Heart right ventricle (tissue), 16 donors: ENCODE measurements around the gene MTHFD1L. TPM values are rescaled to one million over a fixed set of nuclear protein-coding genes. Genes with fewer than 3 reads are reported as not detected.
"Not testable (repeated sequence)": the region's sequence is repeated elsewhere in the genome, so short reads cannot be mapped to it uniquely, and the experiment has no call there.

ENCODE experiments used
- ATAC-seq, 8 donors: fragments of 200-7000 bp; cut with Tn5 transposase; one replicate each; pipeline ENCODE4 v1.9.1; 2020; ENCODE audit warnings: mild to moderate bottlenecking in 8 of 8, moderate library complexity in 8 of 8, moderate number of reproducible peaks in 1 of 8
- DNase-seq, 2 donors: peaks; one replicate each; pipeline ENCODE4 v3.0.0-alpha.2; 2020
- H3K27ac ChIP-seq, 10 donors: fragments of 200-600 bp; sonication (generic) in 2 of 10; one replicate each; pipeline versions ENCODE4 v1.5.0 to v1.8.0; 2020 to 2022; ENCODE audit warnings: mild to moderate bottlenecking in 3 of 10
- H3K27me3 ChIP-seq, 7 donors: fragments of 200-600 bp; one replicate each; pipeline ENCODE4 v1.8.0; 2021 to 2022; ENCODE audit warnings: mild to moderate bottlenecking in 2 of 7
- H3K36me3 ChIP-seq, 9 donors: fragments of 200-600 bp; sonication (generic) in 1 of 9; one replicate each; pipeline versions ENCODE4 v1.5.0 to v1.8.0; 2020 to 2022; ENCODE audit warnings: mild to moderate bottlenecking in 2 of 9
- H3K4me1 ChIP-seq, 9 donors: fragments of 200-600 bp; sonication (generic) in 1 of 9; one replicate each; pipeline versions ENCODE4 v1.5.0 to v1.8.0; 2020 to 2022; ENCODE audit warnings: mild to moderate bottlenecking in 4 of 9
- H3K4me3 ChIP-seq, 10 donors: fragments of 200-600 bp; sonication (generic) in 2 of 10; one replicate each; pipeline versions ENCODE4 v1.5.0 to v1.8.0; 2020 to 2022; ENCODE audit warnings: mild to moderate bottlenecking in 7 of 10, moderate library complexity in 2 of 10
- H3K9me3 ChIP-seq, 11 donors: fragments of 200-600 bp in 10 of 11; sonication (generic) in 2 of 11; one replicate each; pipeline versions ENCODE4 v1.5.0 to v1.8.0; 2013 to 2022; ENCODE audit warnings: mild to moderate bottlenecking in 2 of 11, control low read depth in 1 of 11, moderate library complexity in 1 of 11
- WGBS, 2 donors: extraction: QIAGEN DNeasy Blood & Tissue Kit; methylation state at CpG; one replicate each; pipeline ENCODE4 v1.1.7; 2013; ENCODE audit warnings: inconsistent platforms in 1 of 2; 5-methylcytosine and 5-hydroxymethylcytosine counted together
- intact Hi-C, 10 donors: fragments of 100-400 bp; cut with DNase I; formaldehyde crosslinking; loops; one replicate each; pipeline versions ENCODE4 v1.11.1 to v1.14.2; 2022
- polyA plus RNA-seq, 2 donors: library from polyadenylated mRNA; stranded (reverse); fragments of 200-250 nt; gene quantifications; one replicate each; pipeline ENCODE4 v1.2.3, GENCODE V29; 2013
- total RNA-seq, 10 donors: library from RNA; stranded (reverse); fragmentation: NEBNext Ultra II Directional in 3 of 10; extraction: Animal tissue kit (Norgen Biotek cat#: 25700) in 3 of 10; gene quantifications; one replicate each; pipeline versions ENCODE4 v1.2.1 to v1.2.4, GENCODE V29; 2021 to 2023
- TF ChIP-seq, protein P1 (sequence below), 9 donors: fragments of 200-600 bp; sonication (generic) in 2 of 9; IDR thresholded peaks; one replicate each; pipeline versions ENCODE4 v1.5.0 to v1.8.0; 2021 to 2022; ENCODE audit warnings: antibody characterized with exemption in 9 of 9, mild to moderate bottlenecking in 5 of 9, moderate library complexity in 1 of 9
- donor health status: Arrhythmogenic right ventricular cardiomyopathy.
- donor health status: ischemic (EF 13 %, LVEDD 7.1; RV severe dilation, severe dysfunction).
- donor health status: healthy with polysubstance abuse.
- donor health status: DM: no; HTN: yes; CAD: no.
- donor health status: DM: no; HTN: no; CAD: no.
- donor health status: ischemic (EF 25% LVEDD 6.9; RV normal size, moderate dysfunction).
- donor health status: ischemic (EF 25% LVEDD 5.7; RV mildly dilated, moderate dysfunction).
- donor health status: healthy.
- donor health status: DM: yes; HTN: yes; CAD: no.
- donor health status: Ischemic cardiomyopathy.
- donor health status: ischemic (EF 35%, LVEDD 5.7; RV mildly dilated, moderate dysfunction).
- donor health status: nonischemic (EF 11% LVEDD 7.7; RV severe dilation, severe dysfunction).
- donor health status: DM: yes; HTN: yes; CAD: no.
- donor health status: PGD.
- donor health status: ischemic (EF 29% LVEDD 5.4; RV normal size, mild dysfunction).
- donor health status: nonischemic (EF 23%, LVEDD 6.1; RV moderate dilation, normal function).

MTHFD1L gene
- total and polyA plus RNA-seq, 12 donors: 1.2 to 10.8 (median 3.8) TPM

DNA sequence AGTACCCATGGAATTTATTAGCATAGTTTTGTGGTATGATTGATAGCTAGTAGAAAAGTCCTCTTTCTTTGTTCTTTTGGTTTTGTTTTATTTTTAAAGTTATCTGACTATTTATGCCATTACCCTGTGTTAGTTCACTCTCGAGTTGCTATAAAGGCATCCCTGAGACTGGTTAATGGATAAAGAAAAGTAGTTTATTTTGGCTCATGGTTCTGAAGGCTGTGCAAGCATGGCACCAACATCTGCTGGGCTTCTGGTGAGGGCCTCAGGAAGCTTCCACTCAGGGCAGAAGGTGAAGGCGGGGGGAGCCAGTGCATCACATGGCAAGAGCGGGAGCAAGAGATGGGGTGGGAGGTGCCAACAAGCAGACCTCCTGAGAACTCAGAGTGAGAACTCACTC, 166.5 kb downstream of the MTHFD1L start:
- Histone ChIP-seq H3K27ac (no peak overlapping the region), H3K4me1 (peaks cover 0 to 15% (median 7%) of the 10 kb centered on the region in 9 donors), H3K36me3 (peaks cover 0 to 8% (median 0%) of the 10 kb centered on the region in 9 donors), H3K4me3 (no peak overlapping the region), H3K27me3 (no peaks in the 10 kb centered on the region), H3K9me3 (no peaks in the 10 kb centered on the region)
- ATAC-seq: no peak
- 98% methylated on average over 3 of the region's 3 CpGs for WGBS, 2 donors
- intact Hi-C loops: no loop called here
- no peak for DNase-seq
- TF ChIP-seq, protein P1, sequence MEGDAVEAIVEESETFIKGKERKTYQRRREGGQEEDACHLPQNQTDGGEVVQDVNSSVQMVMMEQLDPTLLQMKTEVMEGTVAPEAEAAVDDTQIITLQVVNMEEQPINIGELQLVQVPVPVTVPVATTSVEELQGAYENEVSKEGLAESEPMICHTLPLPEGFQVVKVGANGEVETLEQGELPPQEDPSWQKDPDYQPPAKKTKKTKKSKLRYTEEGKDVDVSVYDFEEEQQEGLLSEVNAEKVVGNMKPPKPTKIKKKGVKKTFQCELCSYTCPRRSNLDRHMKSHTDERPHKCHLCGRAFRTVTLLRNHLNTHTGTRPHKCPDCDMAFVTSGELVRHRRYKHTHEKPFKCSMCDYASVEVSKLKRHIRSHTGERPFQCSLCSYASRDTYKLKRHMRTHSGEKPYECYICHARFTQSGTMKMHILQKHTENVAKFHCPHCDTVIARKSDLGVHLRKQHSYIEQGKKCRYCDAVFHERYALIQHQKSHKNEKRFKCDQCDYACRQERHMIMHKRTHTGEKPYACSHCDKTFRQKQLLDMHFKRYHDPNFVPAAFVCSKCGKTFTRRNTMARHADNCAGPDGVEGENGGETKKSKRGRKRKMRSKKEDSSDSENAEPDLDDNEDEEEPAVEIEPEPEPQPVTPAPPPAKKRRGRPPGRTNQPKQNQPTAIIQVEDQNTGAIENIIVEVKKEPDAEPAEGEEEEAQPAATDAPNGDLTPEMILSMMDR (IDR thresholded peaks at IDR 0.05): no peak

- Histone ChIP-seq H3K4me1 (peaks cover 0 to 18% (median 7%) of the 10 kb centered on the region in 9 donors), H3K27me3 (no peaks in the 10 kb centered on the region), H3K36me3 (peaks cover 0 to 12% (median 0%) of the 10 kb centered on the region in 9 donors), H3K27ac (peak overlapping the region in 1 of 10 donors; percentile 56), H3K9me3 (no peaks in the 10 kb centered on the region), H3K4me3 (no peak overlapping the region)
- 95% methylated on average over 10 of the region's 10 CpGs for WGBS, 2 donors
- intact Hi-C loops: loop anchor here in 1 of 10 donors (5.0 kb wide), 1 partner anchor 37 kb away; no protein-coding TSS in a partner anchor
- DNase-seq (no peak), ATAC-seq (no peak)
- TF ChIP-seq, protein P1 (IDR thresholded peaks at IDR 0.05): no peak
These were observed 169.6 kb downstream of the MTHFD1L start for GRCh38 chr6:151034825-151035781.

DNA sequence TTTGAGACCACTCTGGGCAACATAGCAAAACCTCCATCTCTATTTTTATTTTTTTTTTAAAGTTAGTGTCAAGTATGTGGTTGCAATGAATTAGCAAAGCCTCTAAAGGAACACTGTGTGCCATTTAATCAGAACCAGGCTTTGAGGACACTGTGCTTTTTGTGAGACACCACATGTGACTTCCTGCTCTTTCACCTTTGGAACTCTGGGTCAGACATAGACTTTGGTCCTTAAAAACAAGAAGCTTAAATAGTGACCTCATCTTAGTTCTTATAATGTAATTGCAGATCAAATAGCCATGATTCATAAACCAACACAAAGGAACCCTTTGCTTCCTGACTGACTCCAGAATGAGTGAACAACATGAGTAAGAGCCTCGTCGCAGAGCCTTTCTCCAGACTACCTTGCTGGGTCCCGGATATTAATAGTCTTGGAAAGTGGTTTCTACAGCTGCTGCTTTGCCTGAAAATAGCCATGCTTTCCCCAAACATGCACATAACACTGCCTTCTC, 170.8 kb downstream of the MTHFD1L start:
- 34 to 51% methylated on average over 3 of the region's 3 CpGs for WGBS, 2 donors
- H3K27me3 ChIP-seq: not testable (repeated sequence)

DNA sequence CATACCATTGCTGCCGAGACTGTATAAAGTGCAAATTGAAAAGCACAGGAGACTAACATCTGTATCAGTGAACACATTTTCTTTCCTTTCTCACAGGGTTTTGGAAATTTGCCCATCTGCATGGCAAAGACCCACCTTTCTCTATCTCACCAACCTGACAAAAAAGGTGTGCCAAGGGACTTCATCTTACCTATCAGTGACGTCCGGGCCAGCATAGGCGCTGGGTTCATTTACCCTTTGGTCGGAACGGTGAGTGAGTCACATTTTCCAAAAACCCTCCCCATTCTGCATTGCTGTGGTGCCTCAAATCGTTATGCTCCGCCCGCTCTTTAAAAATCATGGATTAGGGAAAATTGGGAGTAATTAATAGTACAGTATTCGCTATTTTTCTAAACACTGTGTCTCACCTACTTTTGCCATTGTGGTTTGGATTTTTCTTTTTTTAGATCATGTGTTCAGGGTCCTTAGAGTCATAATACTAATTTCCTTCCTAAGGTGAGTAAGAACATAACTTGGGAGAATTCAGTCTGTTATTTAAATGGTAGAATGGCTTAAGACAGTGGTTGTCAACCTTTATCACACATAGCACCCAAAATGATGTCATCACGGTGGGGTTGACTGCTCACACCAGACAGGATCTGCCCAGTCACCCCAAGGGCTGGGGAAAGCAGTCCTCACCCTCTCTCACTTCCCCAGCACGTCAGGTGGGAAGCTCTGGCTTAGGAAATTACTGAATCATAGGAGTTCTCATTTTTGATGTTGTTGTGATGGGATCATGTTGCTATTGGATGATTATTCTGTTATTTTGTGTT, 171.6 kb downstream of the MTHFD1L start:
- H3K4me1 ChIP-seq: peaks cover 2 to 34% (median 19%) of the 10 kb centered on the region in 9 donors
- peak overlapping the region in 7 of 10 donors; percentile 28 to 77 (median 42) for H3K27ac ChIP-seq
- WGBS, 2 donors: 88 to 92% methylated on average over 12 of the region's 12 CpGs
- no peaks in the 10 kb centered on the region for H3K27me3 ChIP-seq
- intact Hi-C loops: loop anchor here in 1 of 10 donors (5.0 kb wide), 1 partner anchor 35 kb away; no protein-coding TSS in a partner anchor
- no peaks in the 10 kb centered on the region for H3K9me3 ChIP-seq
- ATAC-seq (no peak), DNase-seq (no peak)
- TF ChIP-seq, protein P1 (IDR thresholded peaks at IDR 0.05): no peak
- peaks cover 0 to 12% (median 0%) of the 10 kb centered on the region in 9 donors for H3K36me3 ChIP-seq
- H3K4me3 ChIP-seq: no peak overlapping the region

More for the DNA sequence above, 170.8 kb downstream of the MTHFD1L start:
- intact Hi-C loops: loop anchor here in 1 of 10 donors (5.0 kb wide), 1 partner anchor 36 kb away; no protein-coding TSS in a partner anchor
- Histone ChIP-seq H3K36me3 (peaks cover 0 to 12% (median 0%) of the 10 kb centered on the region in 9 donors), H3K27ac (peak overlapping the region in 9 of 10 donors; percentile 27 to 77 (median 42)), H3K4me1 (peaks cover 1 to 28% (median 14%) of the 10 kb centered on the region in 9 donors)
- ATAC-seq, H3K4me3 ChIP-seq, H3K9me3 ChIP-seq, DNase-seq: not testable (repeated sequence)
